Natural killer cell treated with Interleukin-12 subunit alpha and Interleukin-12 subunit beta and Interleukin-15 and Interleukin-18, amount 100 ng/mL, for 72 hours (primary cell): ENCODE data around the gene DNAJC12. TPM values are rescaled to one million over a fixed set of nuclear protein-coding genes. Genes with fewer than 3 reads are reported as not detected.
"Not testable (repeated sequence)": the region's sequence is repeated elsewhere in the genome, so short reads cannot be mapped to it uniquely, and the experiment has no call there.

ENCODE experiments used
- ATAC-seq, 2 donors: fragments of 150-1000 bp; cut with Tn5 transposase in 1 of 2; sonication (Bioruptor Pico), chemical (Tn5 transposase) in 1 of 2; 2 replicates each; pipeline ENCODE4 v1.10.0; 2021
- DNase-seq: peaks from one replicate; pipeline ENCODE4 v3.0.0; 2022; ENCODE audit warnings: low spot score
- H3K27ac Mint-ChIP-seq, 2 donors: 1 replicate in 1 of 2; 2 replicates in 1 of 2; pipeline ENCODE4 v1.8.0; 2022; ENCODE audit warnings: mixed read lengths in 2 of 2, mild to moderate bottlenecking in 1 of 2, moderate library complexity in 1 of 2
- H3K27me3 Mint-ChIP-seq, 2 donors: 1 replicate in 1 of 2; 2 replicates in 1 of 2; pipeline ENCODE4 v1.8.0; 2022; ENCODE audit warnings: mixed read lengths in 2 of 2
- H3K36me3 Mint-ChIP-seq: one replicate; pipeline ENCODE4 v1.8.0; 2022; ENCODE audit warnings: mixed read lengths
- H3K4me1 Mint-ChIP-seq, 2 donors: 1 replicate in 1 of 2; 2 replicates in 1 of 2; pipeline ENCODE4 v1.8.0; 2022; ENCODE audit warnings: low read depth in 2 of 2, mixed read lengths in 2 of 2, mild to moderate bottlenecking in 1 of 2
- H3K4me3 Mint-ChIP-seq: one replicate; pipeline ENCODE4 v1.8.0; 2022; ENCODE audit warnings: mixed read lengths
- H3K9me3 Mint-ChIP-seq: 2 replicates; pipeline ENCODE4 v1.8.0; 2022; ENCODE audit warnings: mixed read lengths
- total RNA-seq, 2 donors: library from RNA; stranded (reverse); gene quantifications; one replicate each; pipeline ENCODE4 v1.2.3, GENCODE V29; 2022

DNAJC12 gene
- 1 to 10 TPM in 1 of 2 donors, under 1 TPM in 1; 0.24 to 2.3 TPM for total RNA-seq

DNA sequence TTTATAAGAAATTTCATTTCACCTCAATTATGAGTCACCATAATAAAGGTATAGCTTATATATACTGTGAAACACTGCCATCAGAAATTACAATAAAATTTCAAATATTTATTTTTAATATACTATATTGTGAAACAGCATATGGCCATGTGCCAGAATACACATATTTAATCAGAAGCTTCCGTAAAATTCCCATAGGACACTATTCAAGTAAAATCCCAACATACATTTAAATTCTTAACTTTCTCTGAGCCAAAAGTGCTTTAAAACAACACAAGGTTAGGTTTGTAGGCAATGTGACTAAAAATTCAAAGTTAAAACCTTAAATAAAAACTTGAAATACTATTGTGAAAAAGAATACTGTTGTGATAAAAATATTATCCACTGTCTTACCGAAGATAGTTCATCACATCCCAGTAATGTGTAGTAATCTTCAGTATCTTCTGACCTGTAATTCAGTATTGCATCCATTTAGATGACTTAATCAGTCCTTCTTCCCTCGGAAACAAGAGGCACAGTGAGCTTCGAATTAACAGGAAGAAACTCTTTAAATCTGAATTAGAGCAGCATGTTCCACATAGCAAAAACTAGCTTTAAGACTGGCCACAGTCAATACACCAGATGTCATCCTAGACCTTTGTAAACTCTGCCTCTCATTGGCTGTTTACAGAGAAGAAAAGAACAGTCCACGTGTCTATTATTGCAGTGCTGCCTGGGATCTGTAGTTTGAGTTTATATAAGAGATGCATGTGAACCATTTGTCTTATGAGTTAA lies at the start of gene DNAJC12:
Gene DNAJC12 (minus strand): TSS at position 648 of the 774 bp plus-strand sequence. CDS start 177 bp downstream, at position 471.
- Mint-ChIP-seq H3K36me3 (no peaks in the 10 kb centered on the region), H3K9me3 (no peaks in the 10 kb centered on the region), H3K27me3 (no peaks in the 10 kb centered on the region), H3K27ac (no peak within 1 kb of the TSS), H3K4me3 (no peak within 1 kb of the TSS), H3K4me1 (no peaks in the 10 kb centered on the region)
- ATAC-seq: no peak
- no peak for DNase-seq

GRCh38 chr10:67884842-67885670 lies 47.1 kb upstream of the DNAJC12 start:
- peaks cover 23 to 39% of the 10 kb centered on the region in 2 donors for H3K4me1 Mint-ChIP-seq
- H3K36me3 Mint-ChIP-seq: peaks cover 24% of the 10 kb centered on the region
- ATAC-seq (peak; percentile 85), DNase-seq (peak; percentile 85)
- H3K4me3 Mint-ChIP-seq: peak overlapping the region; percentile 91
- H3K27me3 Mint-ChIP-seq: no peaks in the 10 kb centered on the region
- no peaks in the 10 kb centered on the region for H3K9me3 Mint-ChIP-seq
- H3K27ac Mint-ChIP-seq: peak overlapping the region; percentile 82 to 87

GRCh38 chr10:67884313-67884841 lies 46.4 kb upstream of the DNAJC12 start, which contains the start of gene SIRT1:
TSS of gene SIRT1 (plus strand) at chr10:67884656. CDS start at chr10:67884722, 66 bp downstream.
- Mint-ChIP-seq H3K4me1 (peaks cover 23 to 35% of the 10 kb centered on the region in 2 donors), H3K4me3 (peak within 1 kb of the TSS; percentile 91), H3K27ac (peak within 1 kb of the TSS; percentile 82 to 87), H3K9me3 (no peaks in the 10 kb centered on the region), H3K27me3 (no peaks in the 10 kb centered on the region), H3K36me3 (peaks cover 20% of the 10 kb centered on the region)
- ATAC-seq: peak; percentile 89 to 92
- DNase-seq: peak; percentile 96

DNA sequence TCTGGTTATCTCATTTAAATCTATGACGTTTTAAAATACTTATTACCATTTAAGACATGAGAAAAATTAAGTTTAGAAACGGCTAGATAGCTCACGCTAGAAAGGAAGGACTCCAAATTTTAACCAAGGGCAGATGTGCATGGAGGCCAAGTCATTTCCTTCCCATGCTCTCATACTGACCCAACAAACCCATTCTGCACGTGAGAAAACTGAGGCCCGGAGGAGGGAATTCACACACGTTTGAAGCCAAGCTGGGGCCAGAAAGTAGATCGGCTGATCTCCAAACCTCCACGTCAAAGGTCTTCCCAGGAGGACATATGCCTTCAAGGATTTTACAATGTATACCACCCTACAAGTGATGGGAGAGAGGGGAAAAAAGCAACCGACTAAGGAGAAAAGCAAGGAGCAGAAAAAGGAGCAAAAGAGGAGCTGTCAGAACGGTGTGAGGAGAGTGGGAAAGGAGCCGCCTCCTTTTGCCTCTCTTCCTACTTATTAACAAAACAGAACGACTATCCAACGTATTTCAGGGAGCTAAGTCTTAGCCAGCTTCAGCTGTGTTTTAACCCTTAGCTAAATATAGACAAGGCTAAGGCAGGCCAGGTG lies 45.8 kb upstream of the DNAJC12 start:
- DNase-seq (no peak), ATAC-seq (no peak)
- H3K36me3 Mint-ChIP-seq: peaks cover 15% of the 10 kb centered on the region
- H3K4me1 Mint-ChIP-seq: peaks cover 23 to 30% of the 10 kb centered on the region in 2 donors
- no peaks in the 10 kb centered on the region for H3K27me3 Mint-ChIP-seq
- H3K4me3 Mint-ChIP-seq: peak overlapping the region; percentile 91
- H3K27ac Mint-ChIP-seq: peak overlapping the region; percentile 82 to 87
- no peaks in the 10 kb centered on the region for H3K9me3 Mint-ChIP-seq

DNA sequence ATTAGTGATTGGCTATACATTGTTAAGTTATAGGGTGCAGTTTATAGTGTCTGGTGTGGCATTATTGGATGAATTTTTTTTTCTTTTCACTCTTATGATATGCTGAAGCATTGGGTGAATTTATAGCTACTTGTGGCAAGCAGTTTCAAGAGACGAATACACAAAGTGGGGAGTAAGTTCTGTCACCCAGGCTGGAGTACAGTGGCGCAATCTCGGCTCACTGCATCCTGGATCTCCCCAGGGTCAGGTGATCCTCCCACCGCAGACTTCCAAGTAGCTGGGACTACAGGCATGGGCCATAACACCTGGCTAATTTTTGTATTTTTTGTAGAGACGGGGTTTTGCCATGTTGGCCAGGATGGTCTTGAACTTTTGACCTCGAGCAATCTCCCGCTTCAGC lies 40.1 kb upstream of the DNAJC12 start:
- no peak for DNase-seq
- ATAC-seq: no peak
- no peaks in the 10 kb centered on the region for H3K9me3 Mint-ChIP-seq
- no peak overlapping the region for H3K27ac Mint-ChIP-seq
- H3K4me3 Mint-ChIP-seq: no peak overlapping the region
- no peaks in the 10 kb centered on the region for H3K27me3 Mint-ChIP-seq
- H3K36me3 Mint-ChIP-seq: no peaks in the 10 kb centered on the region
- no peaks in the 10 kb centered on the region for H3K4me1 Mint-ChIP-seq

DNA sequence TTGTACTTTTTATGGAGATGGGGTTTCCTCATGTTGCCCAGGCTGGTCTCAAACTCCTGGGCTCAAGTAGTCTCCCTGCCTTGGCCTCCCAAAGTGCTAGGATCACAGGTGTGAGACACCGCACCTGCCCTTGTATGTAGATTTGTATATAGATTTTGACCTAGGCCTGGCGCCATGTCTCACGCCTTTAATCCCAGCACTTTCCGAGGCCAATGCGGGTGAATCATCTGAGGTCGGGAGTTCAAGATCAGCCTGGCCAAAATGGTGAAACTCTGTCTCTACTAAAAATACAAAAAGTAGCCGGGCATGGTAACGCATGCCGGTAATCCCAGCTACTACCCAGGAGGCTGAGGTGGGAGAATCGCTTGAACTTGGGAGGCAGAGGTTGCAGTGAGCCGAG lies 39.4 kb upstream of the DNAJC12 start:
- ATAC-seq, H3K9me3 Mint-ChIP-seq, DNase-seq, H3K4me3 Mint-ChIP-seq, H3K27me3 Mint-ChIP-seq, H3K27ac Mint-ChIP-seq, H3K36me3 Mint-ChIP-seq, H3K4me1 Mint-ChIP-seq: not testable (repeated sequence)

DNA sequence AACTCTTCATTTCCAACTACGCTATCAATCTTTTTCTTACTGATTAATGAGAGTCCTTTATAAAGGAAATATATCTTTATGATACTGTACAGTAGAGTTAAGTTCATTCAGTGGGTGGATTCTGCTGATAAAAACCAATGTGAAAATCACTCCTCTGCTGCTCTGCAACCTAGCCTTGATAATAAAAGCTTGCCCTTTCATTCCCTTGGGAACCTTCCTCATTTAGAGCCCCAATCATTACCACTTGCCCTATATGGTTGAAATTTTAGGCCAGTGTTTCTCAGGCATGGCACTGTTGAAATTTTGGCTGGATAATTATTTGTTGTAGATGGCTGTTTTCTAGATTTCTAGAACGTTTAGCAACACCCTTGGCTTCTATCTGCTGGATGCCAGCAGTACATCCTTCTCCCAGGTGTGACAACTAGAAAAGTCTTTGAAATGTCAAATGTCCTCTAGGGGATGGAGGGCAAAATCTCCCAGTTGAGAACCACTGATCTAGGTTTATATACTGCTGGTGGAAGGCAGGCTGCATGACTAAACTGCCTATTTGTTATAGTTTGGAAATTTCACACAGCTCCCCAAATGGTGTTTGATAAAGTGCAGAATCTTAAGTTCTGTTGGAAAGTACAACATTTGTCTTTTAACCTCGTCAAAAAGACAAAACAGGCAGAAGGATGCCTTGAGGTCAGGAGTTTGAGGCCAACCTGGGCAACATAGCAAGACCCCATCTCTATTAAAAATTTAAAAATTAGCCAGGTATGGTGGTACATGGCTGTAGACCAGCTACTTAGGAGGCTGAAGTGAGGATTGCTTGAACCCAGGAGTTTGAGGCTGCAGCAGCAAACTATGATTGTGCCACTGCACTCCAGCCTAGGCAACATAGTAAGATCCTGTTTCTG lies 37.6 kb upstream of the DNAJC12 start:
- no peaks in the 10 kb centered on the region for H3K36me3 Mint-ChIP-seq
- DNase-seq: no peak
- no peak overlapping the region for H3K27ac Mint-ChIP-seq
- no peaks in the 10 kb centered on the region for H3K9me3 Mint-ChIP-seq
- no peak overlapping the region for H3K4me3 Mint-ChIP-seq
- H3K4me1 Mint-ChIP-seq: no peaks in the 10 kb centered on the region
- no peak for ATAC-seq
- no peaks in the 10 kb centered on the region for H3K27me3 Mint-ChIP-seq

- no peak overlapping the region for H3K27ac Mint-ChIP-seq
- H3K4me1 Mint-ChIP-seq: no peaks in the 10 kb centered on the region
- no peaks in the 10 kb centered on the region for H3K9me3 Mint-ChIP-seq
- no peaks in the 10 kb centered on the region for H3K27me3 Mint-ChIP-seq
- ATAC-seq: no peak
- no peaks in the 10 kb centered on the region for H3K36me3 Mint-ChIP-seq
- DNase-seq: no peak
- H3K4me3 Mint-ChIP-seq: no peak overlapping the region
These were observed 32.0 kb upstream of the DNAJC12 start for GRCh38 chr10:67869996-67870395.

- H3K27me3 Mint-ChIP-seq: no peaks in the 10 kb centered on the region
- H3K36me3 Mint-ChIP-seq: no peaks in the 10 kb centered on the region
- H3K27ac Mint-ChIP-seq: no peak overlapping the region
- DNase-seq (no peak), ATAC-seq (no peak)
- H3K9me3 Mint-ChIP-seq: no peaks in the 10 kb centered on the region
- no peaks in the 10 kb centered on the region for H3K4me1 Mint-ChIP-seq
- H3K4me3 Mint-ChIP-seq: no peak overlapping the region
These were observed 30.1 kb upstream of the DNAJC12 start for GRCh38 chr10:67868132-67868531.

DNA sequence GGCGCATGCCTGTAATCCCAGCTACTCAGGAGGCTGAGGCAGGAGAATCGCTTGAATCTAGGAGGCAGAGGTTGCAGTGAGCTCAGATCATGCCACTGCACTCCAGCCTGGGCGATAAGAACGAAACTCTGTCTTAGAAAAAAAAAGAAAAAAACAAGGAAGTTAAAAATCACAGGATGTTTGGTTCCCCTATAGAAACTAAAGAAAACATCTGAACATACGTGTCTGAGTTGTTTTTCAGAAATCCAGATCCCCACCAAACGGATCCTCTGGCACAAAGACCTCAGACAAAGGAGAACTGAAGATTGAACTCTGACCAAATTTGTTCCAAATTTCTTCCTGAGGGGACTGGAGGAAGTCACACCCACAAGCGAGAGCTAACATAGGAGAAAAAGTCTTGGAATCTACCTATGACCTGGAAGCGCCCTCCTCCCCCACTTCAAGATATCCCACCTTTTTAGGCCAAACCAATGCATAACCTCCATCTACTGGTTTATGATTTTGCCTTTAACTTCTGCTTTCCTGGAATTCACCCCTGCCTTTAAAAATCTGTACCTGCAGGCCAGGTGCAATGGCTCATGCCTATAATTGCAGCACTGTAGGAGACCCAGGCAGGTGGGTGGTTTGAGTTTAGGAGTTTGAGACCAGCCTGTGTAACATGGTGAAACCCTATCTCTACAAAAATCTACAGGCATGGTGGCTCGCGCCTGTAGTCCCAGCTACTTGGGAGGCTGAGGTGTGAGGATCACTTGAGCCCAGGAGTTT lies 26.8 kb upstream of the DNAJC12 start:
- DNase-seq: no peak
- Mint-ChIP-seq H3K36me3 (no peaks in the 10 kb centered on the region), H3K9me3 (no peaks in the 10 kb centered on the region), H3K27me3 (no peaks in the 10 kb centered on the region), H3K27ac (no peak overlapping the region), H3K4me3 (no peak overlapping the region), H3K4me1 (no peaks in the 10 kb centered on the region)
- no peak for ATAC-seq

DNA sequence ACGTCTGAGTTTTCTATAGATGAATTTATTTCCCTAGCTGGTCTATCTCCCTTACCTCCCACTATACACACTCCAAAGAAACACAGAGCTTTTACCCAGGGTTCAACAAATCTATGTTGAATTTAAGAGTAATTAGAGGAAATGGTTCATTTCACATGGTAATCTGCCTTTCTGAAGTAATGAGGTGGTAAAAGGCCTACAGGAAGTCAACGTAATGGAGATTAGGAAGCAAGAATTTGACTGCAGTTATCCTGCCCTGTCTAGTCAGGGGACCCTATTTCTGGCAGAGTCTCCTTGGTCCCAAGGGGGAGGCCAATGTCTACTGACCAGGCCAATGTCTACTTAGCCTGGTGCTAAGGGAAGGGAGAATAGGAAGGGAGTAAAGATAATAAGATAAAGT lies 25.1 kb upstream of the DNAJC12 start:
- Mint-ChIP-seq H3K9me3 (no peaks in the 10 kb centered on the region), H3K27ac (peak overlapping the region in 1 of 2 donors; percentile 20), H3K36me3 (no peaks in the 10 kb centered on the region), H3K27me3 (peaks cover 0 to 6% of the 10 kb centered on the region in 2 donors), H3K4me1 (no peaks in the 10 kb centered on the region), H3K4me3 (no peak overlapping the region)
- ATAC-seq: no peak
- DNase-seq: no peak

DNA sequence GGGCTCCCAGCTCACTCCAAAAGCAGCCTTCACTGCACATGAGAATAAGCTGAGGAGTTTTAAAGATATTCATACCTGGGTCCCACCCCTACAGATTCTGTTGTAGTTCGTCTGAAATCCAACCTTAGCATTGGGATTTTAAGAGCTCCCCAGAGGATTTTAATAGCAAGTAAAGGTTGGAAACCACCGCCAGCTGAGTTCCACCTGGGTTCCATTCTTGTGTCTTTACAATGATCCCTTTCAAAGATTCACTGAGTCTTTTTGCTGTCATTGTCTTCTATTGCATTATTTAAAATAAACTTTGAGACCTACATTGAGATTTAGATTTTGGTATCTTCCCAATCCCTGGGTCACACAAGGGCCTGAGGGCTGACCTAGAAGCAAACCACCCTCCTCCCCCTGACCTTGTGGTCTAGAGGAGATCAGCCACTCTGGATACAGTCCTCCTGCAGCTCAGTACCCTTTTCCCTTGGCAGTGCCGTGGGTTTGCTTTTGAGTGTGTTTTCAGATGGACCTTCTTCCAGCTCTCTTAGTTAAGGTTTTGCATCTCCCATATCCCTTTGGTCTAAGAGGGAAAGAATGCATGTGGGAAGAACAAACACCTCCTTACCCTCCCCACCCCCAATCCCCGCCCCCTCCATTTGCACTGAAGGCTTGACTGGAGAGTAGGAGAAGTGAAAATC lies 23.9 kb upstream of the DNAJC12 start:
- Mint-ChIP-seq H3K27me3 (peaks cover 0 to 6% of the 10 kb centered on the region in 2 donors), H3K4me1 (no peaks in the 10 kb centered on the region), H3K4me3 (no peak overlapping the region), H3K36me3 (no peaks in the 10 kb centered on the region), H3K9me3 (no peaks in the 10 kb centered on the region), H3K27ac (no peak overlapping the region)
- ATAC-seq (no peak), DNase-seq (no peak)
